ENCODE results near the gene AAMP.
"Not testable (repeated sequence)": the region's sequence is repeated elsewhere in the genome, so short reads cannot be mapped to it uniquely, and the experiment has no call there.

AAMP gene, protein sequence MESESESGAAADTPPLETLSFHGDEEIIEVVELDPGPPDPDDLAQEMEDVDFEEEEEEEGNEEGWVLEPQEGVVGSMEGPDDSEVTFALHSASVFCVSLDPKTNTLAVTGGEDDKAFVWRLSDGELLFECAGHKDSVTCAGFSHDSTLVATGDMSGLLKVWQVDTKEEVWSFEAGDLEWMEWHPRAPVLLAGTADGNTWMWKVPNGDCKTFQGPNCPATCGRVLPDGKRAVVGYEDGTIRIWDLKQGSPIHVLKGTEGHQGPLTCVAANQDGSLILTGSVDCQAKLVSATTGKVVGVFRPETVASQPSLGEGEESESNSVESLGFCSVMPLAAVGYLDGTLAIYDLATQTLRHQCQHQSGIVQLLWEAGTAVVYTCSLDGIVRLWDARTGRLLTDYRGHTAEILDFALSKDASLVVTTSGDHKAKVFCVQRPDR

DNA sequence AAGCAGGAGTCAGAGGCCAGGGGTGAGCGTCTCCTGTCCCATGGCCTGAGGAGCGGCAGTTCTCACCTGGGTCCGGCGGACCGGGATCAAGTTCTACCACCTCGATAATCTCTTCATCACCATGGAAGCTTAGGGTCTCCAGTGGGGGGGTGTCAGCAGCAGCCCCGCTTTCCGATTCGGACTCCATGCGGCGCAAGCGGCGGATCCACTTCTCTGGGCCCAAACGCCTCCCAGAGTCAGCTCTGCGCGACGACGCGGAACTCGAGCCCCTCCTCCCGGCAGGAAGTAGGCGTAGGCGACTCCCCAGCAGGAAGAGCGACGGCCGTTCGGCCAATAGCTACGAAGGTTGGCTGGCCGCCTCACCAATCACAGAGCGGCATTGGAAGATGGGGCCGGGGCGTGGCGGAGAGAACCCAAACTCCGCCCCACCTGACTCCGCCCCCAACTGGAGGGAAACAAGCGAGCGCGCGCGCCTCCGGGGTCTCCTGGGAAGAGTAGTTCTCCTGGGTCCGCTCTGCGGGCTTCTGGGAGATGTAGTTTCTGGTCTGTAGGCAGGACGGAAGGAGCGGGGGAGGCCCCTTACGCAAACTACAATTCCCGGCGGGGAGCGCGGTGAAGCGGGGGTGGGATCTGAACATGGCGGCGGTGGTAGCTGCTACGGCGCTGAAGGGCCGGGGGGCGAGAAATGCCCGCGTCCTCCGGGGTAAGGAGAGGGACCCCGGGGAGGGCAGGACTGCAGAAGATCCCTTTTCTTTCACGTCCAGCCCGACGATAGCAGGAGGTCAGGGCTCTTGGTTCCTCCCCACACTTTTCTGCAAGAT is at the start of gene AAMP, which contains the start of gene PNKD:
TSS of gene AAMP (minus strand) at position 238 of the 821 bp plus-strand sequence. CDS start at position 187, 51 bp downstream.
TSS of gene PNKD (plus strand) at position 620 of the 821 bp plus-strand sequence. CDS start at position 637, 17 bp downstream.
- DNase-seq, result peak; percentile 100

DNA sequence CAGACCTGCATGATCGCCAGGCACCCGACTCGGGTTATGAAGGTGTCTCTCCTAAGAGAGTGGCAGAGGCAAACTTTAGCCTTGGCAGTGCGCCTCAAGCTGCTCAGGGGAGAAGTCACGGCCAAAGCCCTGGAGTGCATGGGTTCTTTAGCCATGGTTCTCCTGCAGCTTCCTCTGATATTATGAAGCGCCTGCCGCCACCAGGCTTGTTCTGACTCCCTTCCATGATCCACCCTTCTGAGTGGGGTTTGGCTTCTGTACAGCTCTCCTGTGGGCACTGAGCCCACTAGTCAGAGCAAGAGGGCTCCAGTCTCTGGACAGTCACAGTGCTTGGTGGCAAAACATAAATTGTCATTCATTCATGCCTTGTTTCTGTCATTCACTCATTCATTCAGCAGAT is 48.3 kb upstream of the AAMP start:
- DNase-seq, result no peak

DNA sequence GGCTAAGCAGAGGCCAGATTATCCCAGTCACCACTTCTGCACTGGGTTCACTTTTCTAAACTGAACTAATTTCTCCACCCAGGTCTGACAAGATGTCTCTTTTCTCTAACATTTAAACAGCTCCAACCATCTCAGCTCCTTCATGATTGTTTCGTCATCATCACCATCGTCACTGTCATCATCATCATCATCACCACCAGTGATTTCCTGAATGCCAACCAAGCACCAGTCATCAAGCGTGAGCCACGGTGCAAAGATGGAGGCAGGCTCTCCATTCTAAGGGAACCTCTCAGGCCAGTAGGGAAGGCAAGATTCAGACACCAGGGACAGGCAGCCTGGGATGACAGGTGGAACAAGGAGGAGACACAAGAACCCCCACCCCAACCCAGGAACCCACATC is 47.9 kb upstream of the AAMP start:
- peak in 1 of 2 donors; percentile 22 for DNase-seq

DNA sequence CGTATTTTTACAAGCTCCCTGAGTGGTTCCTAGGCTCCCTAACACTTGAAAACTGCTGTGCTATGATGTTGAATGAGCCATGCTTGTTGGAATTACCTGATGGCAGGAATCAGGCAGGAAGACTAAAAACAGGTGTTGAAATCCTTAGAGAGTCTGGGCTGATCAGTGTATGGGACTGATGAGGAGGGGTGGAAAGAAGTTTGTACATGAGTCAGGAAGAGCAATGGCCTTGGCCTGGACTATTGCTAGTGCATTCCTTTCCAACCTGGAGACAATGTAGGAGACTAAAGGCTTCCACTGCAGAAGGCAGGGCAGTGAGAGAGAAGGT is 47.3 kb upstream of the AAMP start:
- DNase-seq, result no peak

DNA sequence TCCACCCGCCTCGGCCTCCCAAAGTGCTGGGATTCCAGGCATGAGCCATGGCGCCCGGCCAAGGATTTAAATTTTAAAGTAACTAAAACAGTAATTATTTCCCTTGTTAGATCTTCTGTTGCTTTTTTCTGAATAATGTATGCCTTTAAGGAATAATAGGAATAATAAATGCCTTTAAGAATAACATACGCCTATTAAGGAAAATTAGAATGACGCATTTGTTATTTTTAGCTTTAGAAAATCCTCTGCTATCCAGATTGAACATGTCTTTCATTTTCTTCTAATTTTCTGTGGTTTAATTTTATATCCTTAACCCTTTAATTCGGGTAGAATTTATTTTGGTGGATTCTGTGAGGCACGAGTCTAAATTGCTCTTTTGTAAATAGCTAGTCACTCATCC is 45.5 kb upstream of the AAMP start:
- DNase-seq, result no peak

DNA sequence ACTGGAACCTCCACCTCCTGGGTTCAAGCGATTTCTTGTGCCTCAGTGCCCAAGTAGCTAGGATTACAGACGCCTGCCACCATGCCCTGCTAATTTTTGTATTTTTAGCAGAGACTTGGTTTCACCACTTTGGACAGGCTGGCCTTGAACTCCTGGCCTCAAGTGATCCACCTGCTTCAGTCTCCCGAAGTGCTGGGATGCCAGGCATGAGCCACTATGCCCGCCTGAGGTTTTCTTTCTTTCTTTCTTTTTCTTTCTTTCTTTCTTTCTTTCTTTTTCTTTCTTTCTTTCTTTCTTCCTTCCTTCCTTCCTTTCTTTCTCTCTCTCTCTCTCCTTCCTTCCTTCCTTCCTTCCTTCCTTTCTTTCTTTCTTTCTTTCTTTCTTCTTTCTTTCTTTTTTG is 44.8 kb upstream of the AAMP start:
- DNase-seq, result not testable (repeated sequence)

DNA sequence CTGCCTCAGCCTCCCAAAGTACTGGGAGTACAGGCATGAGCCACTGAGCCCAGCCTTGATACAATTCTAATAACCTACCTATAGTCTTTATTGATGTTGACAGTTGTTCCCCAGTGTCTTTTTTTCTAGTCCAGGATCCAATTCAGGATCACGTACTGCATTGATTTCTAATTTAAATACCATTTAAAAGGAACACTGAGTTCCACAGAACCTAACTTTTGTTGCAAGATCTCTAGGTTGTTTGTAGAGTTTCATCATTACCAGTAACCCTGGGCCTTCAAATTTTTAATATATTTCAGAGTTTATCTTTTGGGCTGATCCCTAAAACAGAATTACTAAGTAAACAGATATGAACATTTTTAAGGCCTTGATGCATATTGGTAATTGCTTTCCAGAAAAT is 43.4 kb upstream of the AAMP start:
- no peak for DNase-seq

DNA sequence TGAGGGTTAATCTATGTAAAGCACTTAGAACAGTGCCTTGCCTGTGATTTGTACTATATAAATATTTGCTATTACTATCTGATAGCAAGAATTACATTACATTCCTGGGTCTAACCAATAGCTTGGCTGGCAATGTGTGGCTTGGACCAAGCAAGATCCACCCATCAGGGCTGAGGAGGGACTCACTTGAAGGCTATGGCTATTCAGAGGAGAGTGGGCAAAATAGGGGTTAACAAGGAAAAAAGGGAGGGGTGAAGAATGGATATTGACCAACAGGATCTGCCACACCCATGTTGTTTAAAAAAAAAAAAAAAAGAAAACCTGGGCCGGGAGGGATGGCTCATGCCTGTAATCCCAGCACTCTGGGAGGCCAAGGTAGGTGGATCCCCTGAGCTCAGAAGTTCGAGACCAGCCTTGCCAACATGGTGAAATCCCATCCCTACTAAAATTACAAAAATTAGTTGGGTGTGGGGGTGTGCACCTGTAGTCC is 42.4 kb upstream of the AAMP start:
- no peak for DNase-seq

DNA sequence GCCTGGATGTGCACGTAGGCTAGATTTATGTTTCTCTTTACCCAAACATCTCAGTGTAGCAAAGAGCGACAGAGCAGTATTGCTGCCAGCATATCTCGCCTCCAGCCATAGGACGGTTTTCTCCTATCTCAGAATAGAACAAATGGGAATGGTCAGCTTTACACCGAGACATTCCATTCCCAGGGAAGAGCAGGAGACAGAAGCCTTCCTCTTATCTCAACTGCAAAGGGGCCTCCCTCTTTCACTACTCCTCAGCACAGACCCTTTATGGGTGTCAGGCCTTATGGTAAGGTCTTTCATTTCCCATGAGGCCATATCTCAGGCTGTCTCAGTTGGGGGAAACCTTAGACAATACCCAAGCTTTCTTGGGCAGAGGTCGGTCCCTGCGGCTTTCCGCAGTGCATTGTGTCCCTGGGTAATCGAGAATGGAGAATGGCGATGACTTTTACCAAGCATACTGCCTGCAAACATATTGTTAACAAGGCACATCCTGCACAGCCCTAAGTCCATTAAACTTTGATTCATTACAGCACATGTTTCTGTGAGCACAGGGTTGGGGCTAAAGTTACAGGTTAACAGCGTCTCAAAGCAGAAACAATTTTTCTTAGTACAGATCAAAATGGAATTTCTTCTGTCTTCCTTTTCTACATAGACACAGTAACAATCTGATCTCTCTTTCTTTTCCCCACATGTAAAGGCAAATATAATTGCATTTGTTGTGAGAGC is 41.8 kb upstream of the AAMP start:
- not testable (repeated sequence) for DNase-seq

DNA sequence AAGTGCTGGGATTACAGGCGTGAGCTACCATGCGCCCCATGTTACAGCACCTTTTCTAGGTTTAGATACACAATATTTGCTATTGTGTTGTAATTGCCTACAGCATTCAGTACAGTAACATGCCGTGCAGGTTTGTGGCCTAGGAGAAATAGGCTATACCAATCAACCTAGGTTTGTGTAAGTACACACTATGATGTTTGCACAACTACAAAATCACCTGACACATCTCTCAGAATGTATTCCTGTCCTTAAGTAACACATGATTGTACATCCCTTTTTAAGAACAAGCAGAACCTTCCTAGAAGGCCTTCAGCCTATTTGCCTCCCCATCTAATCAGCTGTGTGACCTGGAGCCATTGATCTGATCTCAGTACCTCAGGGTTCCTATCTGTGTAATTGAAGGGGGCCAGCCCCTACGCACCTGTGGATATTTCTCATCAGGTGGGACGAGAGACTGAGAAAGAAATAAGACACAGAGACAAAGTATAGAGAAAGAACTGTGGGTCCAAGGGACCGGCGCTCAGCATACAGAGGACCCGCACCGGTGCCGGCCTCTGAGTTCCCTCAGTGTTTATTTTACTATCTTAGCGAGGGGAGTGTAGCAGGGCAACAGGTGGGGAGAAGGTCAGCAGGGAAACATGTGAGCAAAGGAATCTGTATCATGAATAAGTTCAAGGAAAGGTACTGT is 41.1 kb upstream of the AAMP start:
- DNase-seq, result no peak

DNA sequence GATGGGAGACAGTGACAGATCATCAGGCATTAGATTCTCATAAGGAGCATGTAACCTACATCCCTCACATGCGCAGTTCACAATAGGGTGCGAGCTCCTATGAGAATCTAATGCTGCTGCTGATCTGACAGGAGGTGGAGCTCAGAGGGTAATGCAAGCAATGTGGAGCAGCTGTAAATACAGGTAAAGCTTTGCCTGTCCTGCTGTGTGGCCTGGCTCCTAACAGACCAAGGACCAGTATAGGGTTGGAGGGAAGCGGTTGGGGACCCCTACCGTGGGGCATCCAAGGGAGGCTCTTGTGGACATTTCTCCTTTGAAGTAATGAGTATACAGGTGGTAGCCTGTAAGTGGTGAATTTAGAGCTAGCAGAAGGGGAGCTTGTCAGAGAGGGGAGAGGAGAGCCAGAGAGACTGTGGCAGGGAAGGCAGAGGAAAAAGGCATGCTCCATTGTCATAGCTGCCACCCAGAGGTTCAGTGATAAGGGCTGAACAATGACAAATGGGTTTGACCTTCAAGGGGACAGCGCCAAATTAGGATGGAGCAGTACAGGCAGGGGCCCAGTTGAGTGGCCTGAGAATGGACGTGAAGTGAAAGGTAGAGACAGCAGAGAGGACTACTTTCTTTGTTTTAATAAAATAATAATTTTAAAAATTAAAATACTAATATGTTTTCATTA is 37.6 kb upstream of the AAMP start:
- no peak for DNase-seq

DNA sequence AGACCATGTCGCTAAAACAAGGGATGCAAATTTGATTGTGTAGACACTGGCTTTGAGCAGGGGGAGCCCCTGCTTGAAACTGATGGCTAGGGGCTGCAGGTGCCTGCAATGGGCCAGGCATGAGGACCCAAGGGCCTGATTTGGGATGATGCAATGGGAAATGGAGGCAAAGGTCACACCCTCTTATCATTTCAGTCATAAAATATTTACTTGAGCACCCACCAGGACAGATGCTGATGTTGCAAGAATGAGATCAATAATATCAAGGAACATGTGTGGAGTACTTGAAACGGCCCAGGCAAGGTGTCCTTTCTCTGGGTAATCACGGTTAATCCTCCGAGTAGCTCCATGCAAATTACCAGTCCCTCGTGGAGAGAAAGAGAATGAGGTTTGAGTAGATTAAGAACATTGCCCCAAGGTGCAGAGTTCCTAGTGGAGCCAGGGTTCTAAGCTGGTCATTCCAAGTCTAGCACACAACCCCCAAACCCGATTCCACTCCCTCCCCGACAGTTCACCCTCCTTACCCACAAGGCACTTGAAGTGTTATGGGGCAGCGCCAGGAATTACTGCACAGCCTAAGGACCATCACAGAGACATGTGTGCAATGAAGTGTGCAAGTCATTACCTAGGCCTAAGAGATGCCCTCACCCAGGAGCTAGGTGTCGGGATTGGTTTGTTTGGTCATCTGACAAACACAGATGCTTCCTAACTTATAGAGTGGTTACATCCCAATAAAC is 36.4 kb upstream of the AAMP start:
- no peak for DNase-seq

DNA sequence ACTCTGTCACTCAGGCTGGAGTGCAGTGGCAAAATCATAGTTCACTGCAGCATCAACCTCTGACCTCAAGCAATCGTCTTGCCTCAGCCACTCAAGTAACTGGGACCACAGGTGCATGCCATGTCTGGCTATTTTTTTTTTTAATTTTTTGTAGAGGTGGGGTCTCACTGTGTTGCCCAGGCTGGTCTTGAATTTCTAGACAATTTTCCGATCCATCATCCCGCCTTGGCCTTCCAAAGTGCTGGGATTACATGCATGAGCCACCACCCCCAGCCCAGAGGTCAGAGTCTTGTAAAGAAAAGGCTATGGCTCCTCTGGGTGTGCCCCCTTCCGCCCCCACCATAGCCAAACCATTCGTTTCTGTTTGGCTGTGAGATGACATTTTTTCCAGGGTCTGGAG is 35.4 kb upstream of the AAMP start:
- DNase-seq, result no peak

DNA sequence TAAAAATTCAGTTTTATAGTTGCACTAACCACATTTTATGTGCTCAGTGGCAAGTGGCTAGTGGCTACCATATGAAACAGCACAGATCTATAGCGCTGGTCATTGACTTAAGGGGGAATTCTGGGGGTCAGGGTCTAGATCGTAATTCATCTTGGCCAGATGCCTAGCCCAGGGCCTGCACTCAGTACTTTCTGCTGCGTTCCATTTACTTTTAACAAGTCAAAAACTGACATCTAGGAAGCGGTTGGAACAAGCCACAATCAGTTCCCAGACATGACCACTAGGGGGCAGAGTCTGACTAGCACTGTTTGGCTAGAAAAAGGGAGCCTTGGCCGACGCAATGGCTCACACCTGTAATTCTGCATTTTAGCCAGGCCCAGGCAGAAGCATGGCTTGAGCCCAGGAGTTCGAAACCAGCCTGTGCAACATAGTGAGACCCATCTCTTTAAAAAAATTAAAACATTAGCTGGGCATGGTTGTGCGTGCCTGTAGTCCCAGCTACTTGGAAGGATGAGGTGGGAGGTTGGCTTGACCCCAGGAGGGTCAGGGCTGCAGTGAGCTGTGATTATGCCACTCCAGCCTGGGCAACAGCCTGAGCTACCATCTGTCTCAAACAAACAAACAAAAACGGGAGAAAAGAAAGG is 31.4 kb upstream of the AAMP start:
- peak; percentile 87 to 91 for DNase-seq

DNA sequence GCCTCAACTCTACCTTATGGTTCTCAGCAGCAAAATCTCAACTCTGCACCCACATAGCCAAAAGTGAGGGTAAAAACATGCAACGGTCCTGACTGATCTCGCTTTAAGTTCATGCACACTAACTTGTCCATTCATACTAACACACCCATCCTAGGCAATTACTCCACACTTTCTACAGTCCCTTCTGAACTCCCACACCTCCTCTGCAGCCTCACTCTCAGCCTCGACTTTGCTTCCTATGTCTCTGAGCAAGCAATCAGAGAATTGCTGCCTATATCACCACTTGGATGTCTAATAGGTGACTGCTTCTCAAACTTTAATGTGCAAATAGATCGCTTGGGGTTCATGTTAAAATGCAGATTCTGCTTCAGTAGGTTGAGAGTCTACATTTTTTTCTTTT is 30.2 kb upstream of the AAMP start:
- no peak for DNase-seq

DNA sequence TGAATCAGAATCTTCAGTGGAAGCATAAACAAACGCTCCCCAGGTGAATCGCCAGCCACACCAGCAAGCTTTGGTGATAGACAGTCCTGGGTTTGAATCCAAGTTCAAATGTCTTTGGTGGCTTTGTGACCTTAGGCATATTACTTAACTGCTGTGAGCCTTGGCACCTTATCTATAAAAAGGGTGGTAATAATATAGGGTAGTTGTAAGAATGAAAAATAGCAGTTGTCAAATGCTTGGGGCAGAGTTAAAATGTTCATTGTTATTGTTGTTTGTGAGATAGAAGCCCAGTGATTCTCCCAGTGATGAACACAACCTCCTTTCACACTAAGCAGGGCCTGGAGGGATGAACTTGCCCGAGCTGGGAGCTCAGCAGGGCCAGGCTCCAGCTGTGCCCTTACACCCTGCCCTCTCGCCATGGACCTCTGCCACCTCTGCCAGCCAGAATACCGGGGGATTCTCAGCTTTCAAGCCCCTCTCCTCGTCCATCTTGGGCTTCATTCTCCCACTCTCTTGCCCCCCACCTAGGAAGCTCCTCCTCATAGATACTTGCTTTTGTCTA is 28.5 kb upstream of the AAMP start:
- no peak for DNase-seq

DNA sequence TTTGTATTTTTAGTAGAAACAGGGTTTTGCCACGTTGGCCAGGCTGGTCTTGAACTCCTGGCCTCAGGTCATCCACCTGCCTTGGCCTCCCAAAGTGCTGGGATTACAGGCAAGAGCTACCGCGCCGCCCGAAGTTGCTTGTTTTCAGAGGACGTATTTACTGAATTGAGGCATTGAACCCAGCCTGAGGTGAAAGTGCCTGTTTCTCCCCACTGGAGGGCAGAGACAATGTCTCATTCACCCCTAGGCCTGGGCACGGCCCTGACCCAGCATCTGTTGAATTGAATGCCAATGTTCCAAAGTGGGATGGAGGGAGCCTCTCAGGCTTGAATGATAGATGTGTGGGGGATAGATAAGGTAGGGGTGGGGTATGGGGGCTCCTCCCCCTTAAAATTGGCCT is 26.9 kb upstream of the AAMP start:
- DNase-seq, result no peak

DNA sequence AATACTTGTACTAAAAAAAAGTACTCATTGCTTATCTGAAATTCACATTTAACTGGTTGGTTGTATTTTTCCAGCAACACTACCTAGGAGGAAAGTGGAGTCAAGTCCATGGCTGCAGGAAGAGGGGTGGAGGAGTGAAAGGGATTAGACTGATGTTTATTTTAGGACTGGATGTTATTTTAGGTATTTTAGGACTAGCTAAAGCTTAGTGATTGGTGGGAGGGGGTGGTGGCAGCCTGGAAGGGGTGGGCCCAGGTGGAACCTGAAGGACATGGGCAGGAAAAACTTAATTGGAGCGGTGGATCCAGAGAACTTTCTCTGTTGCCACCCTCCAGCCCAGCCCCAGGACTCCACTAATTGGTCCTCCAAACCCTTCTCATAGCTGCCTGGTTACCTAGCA is 26.3 kb upstream of the AAMP start:
- no peak for DNase-seq

DNA sequence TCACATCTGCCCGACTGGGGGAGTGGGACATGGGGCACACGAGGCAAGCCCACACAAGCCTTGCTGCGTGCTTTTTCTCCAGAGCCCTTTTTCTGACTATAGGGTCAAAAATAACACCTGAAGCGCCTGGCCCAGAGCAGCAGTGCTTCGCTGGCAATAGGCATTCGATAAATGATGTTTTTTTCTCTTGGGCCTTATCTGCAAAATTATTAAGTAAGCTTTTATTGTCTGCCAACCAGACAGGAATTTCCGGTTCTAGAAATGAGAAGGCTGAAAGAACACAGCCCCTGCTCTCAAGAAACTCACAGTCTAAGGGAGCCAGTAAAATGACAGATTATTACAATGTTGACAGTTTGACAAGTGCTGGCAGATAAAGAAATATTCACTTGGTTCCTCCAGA is 25.1 kb upstream of the AAMP start:
- DNase-seq, result no peak

DNA sequence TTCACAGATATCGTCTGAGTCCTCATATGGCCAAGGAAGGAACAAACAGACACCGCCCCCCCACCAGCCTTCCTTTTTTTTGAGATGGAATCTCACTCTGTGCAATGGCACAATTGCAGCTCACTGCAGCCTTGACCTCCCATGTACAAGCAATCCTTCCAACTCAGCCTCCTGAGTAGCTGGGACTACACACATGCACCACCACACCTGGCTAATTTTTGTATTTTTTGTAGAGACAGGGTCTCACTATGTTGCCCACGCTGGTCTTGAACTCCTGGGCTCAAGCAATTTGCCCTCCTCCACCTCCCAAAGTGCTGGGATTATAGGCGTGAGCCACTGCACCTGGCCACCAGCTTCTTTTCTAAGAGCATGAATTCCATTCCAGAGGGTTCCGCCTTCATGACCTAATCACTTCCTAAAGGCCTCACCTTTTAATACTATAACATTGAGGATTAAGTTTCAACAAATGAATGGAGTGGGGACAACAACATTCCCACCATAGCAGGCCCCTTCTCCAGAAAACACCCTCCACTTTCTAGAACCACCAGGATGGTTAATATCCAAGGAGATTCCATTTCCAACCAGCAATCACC is 24.6 kb upstream of the AAMP start:
- DNase-seq, result no peak
